Transverse colon (tissue), 3 donors: ENCODE data around the gene PRKCSH.

Source experiments
- CTCF ChIP-seq, 5 experiments: fragments of 200-600 bp in 3 of 5; fragments of 450-650 bp in 2 of 5; sonication (generic) in 3 of 5; IDR thresholded peaks; 1 replicate in 2 of 5; 2 replicates in 3 of 5; pipeline ENCODE4 v1.5.1; 2016 to 2017; ENCODE audit warnings: antibody characterized with exemption in 5 of 5, inconsistent platforms in 3 of 5, mild to moderate bottlenecking in 2 of 5, moderate library complexity in 1 of 5
- POLR2A ChIP-seq: fragments of 450-650 bp; IDR thresholded peaks from one replicate; pipeline ENCODE4 v1.6.1; 2016; ENCODE audit warnings: antibody characterized with exemption, mild to moderate bottlenecking, moderate library complexity

- no peak for TF ChIP-seq POLR2A
- no peak for TF ChIP-seq CTCF (IDR thresholded peaks at IDR 0.05)
Observed at GRCh38 chr19:11480715-11481533, 45.5 kb downstream of the PRKCSH start, which contains the start of gene ELAVL3.
